Testis (tissue), 2 donors: ENCODE results near the gene SLC5A4.
"Not testable (repeated sequence)": the region's sequence is repeated elsewhere in the genome, so short reads cannot be mapped to it uniquely, and the experiment has no call there.

Experiments used
- CTCF ChIP-seq, 3 experiments: fragments of 450-650 bp in 2 of 3; fragments of 200-600 bp in 1 of 3; sonication (generic) in 1 of 3; IDR thresholded peaks; one replicate each; pipeline ENCODE4 v1.5.1; 2016 to 2019; ENCODE audit warnings: antibody characterized with exemption in 3 of 3, mild to moderate bottlenecking in 2 of 3, moderate library complexity in 1 of 3
- POLR2A ChIP-seq: fragments of 450-650 bp; IDR thresholded peaks from one replicate; pipeline ENCODE4 v1.6.1; 2017; ENCODE audit warnings: antibody characterized with exemption, mild to moderate bottlenecking, moderate library complexity

DNA sequence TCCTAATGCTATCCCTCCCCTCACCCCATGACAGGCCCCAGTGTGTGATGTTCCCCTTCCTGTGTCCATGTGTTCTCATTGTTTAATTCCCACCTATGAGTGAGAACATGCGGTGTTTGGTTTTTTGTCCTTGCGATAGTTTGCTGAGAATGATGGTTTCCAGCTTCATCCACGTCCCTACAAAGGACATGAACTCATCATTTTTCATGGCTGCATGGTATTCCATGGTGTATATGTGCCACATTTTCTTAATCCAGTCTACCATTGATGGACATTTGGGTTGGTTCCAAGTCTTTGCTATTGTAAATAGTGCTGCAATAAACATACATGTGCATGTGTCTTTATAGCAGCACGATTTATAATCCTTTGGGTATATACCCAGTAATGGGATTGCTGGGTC is 20.2 kb upstream of the SLC5A4 start:
- not testable (repeated sequence) for TF ChIP-seq CTCF (IDR thresholded peaks at IDR 0.05); POLR2A
